NCI-H226 (cell line): ENCODE data around the gene CTNNA2.

Experiments
- DNase-seq: peaks from one replicate; pipeline ENCODE4 v3.0.0-alpha.2; 2015

CTNNA2 gene

GRCh38 chr2:79714283-79714682 lies 201.4 kb downstream of the CTNNA2 start:
- DNase-seq, result no peak

GRCh38 chr2:79715338-79715737 lies 202.5 kb downstream of the CTNNA2 start:
- DNase-seq, result no peak

- DNase-seq, result no peak
Measured at GRCh38 chr2:79716266-79716665, 203.4 kb downstream of the CTNNA2 start.

GRCh38 chr2:79717364-79718007 lies 204.6 kb downstream of the CTNNA2 start:
- DNase-seq, result no peak

- DNase-seq, result no peak
Measured at GRCh38 chr2:79721061-79721460, 208.2 kb downstream of the CTNNA2 start.

GRCh38 chr2:79721966-79722365 lies 209.1 kb downstream of the CTNNA2 start:
- no peak for DNase-seq

GRCh38 chr2:79723830-79724229 lies 211.0 kb downstream of the CTNNA2 start:
- DNase-seq, result no peak

- DNase-seq, result no peak
Measured at GRCh38 chr2:79729532-79729931, 216.7 kb downstream of the CTNNA2 start.

- no peak for DNase-seq
Measured at GRCh38 chr2:79734518-79734917, 221.7 kb downstream of the CTNNA2 start.

- no peak for DNase-seq
Measured at GRCh38 chr2:79740879-79741443, 228.1 kb downstream of the CTNNA2 start.

GRCh38 chr2:79750321-79750720 lies 237.5 kb downstream of the CTNNA2 start:
- DNase-seq, result no peak

GRCh38 chr2:79757526-79757925 lies 244.7 kb downstream of the CTNNA2 start:
- DNase-seq, result no peak

GRCh38 chr2:79758042-79758441 lies 245.2 kb downstream of the CTNNA2 start:
- no peak for DNase-seq

- DNase-seq, result no peak
Measured at GRCh38 chr2:79758749-79759282, 246.0 kb downstream of the CTNNA2 start.

- no peak for DNase-seq
Measured at GRCh38 chr2:79770926-79771325, 258.1 kb downstream of the CTNNA2 start.

- DNase-seq, result no peak
Measured at GRCh38 chr2:79771493-79771892, 258.6 kb downstream of the CTNNA2 start.

- DNase-seq, result no peak
Measured at GRCh38 chr2:79774016-79774415, 261.2 kb downstream of the CTNNA2 start.

GRCh38 chr2:79776461-79776860 lies 263.6 kb downstream of the CTNNA2 start:
- DNase-seq, result no peak

- DNase-seq, result no peak
Measured at GRCh38 chr2:79780781-79781180, 267.9 kb downstream of the CTNNA2 start.

GRCh38 chr2:79782576-79783452 lies 270.0 kb downstream of the CTNNA2 start:
- DNase-seq, result no peak

GRCh38 chr2:79788952-79789651 lies 276.3 kb downstream of the CTNNA2 start:
- DNase-seq, result no peak

GRCh38 chr2:79789811-79790210 lies 277.0 kb downstream of the CTNNA2 start:
- no peak for DNase-seq

- DNase-seq, result no peak
Measured at GRCh38 chr2:79792090-79792489, 279.2 kb downstream of the CTNNA2 start.
